H1 (cell line): ENCODE data around the gene SH3PXD2A. TPM values are rescaled to one million over a fixed set of nuclear protein-coding genes. Genes with fewer than 3 reads are reported as not detected.

Experiments used
- CTCF ChIA-PET: fragments of 300-600 bp; sonication (Branson Sonifier 250); formaldehyde crosslinking; loops from one replicate; lab custom pipeline; 2021; ENCODE audit not compliant: partially characterized antibody; lab: Charles Lee
- POLR2A ChIA-PET: fragments of 300-600 bp; sonication (Branson Sonifier 250); formaldehyde crosslinking; loops from one replicate; lab custom pipeline; 2021; ENCODE audit warnings: inconsistent platforms; ENCODE audit not compliant: partially characterized antibody; lab: Charles Lee
- DNase-seq, 2 experiments: peaks; one replicate each; pipeline versions ENCODE4 v3.0.0 to v3.0.0-alpha.2; 2010 to 2022; ENCODE audit warnings: low spot score in 2 of 2, low read depth in 1 of 2, mixed read lengths in 1 of 2
- FAIRE-seq: peaks from 2 replicates; lab custom pipeline; 2011; peaks lifted over from hg19 to GRCh38; lab: Jason Lieb, UNC
- H2AFZ ChIP-seq: 2 replicates; pipeline ENCODE4 v1.8.1; 2012; ENCODE audit warnings: low read length, inconsistent platforms
- H2AK5ac ChIP-seq: 2 replicates; pipeline ENCODE4 v1.6.1; 2013; ENCODE audit warnings: low read depth, low read length
- H2BK120ac ChIP-seq: replicated peaks from 2 replicates; pipeline ENCODE3; 2013; ENCODE audit warnings: low read depth, low read length, inconsistent platforms
- H2BK12ac ChIP-seq: 2 replicates; pipeline ENCODE4 v1.6.1; 2013; ENCODE audit warnings: low read depth, low read length
- H2BK15ac ChIP-seq: 2 replicates; pipeline ENCODE4 v1.6.1; 2013; ENCODE audit warnings: low read length
- H2BK20ac ChIP-seq: 2 replicates; pipeline ENCODE4 v1.6.1; 2013; ENCODE audit warnings: low read length
- H2BK5ac ChIP-seq: 2 replicates; pipeline ENCODE4 v1.6.1; 2013; ENCODE audit warnings: low read depth, low read length
- H3K14ac ChIP-seq: 2 replicates; pipeline ENCODE4 v1.6.1; 2013; ENCODE audit warnings: inconsistent platforms; ENCODE audit not compliant: insufficient read length
- H3K18ac ChIP-seq: 2 replicates; pipeline ENCODE4 v1.6.1; 2013; ENCODE audit warnings: low read length; ENCODE audit errors: extremely low read depth
- H3K23ac ChIP-seq: 2 replicates; pipeline ENCODE4 v1.6.1; 2013; ENCODE audit warnings: inconsistent platforms; ENCODE audit not compliant: insufficient read length
- H3K23me2 ChIP-seq: 2 replicates; pipeline ENCODE4 v1.6.1; 2013; ENCODE audit warnings: low read depth, low read length
- H3K27ac ChIP-seq: 2 replicates; pipeline ENCODE4 v1.6.1; 2011; ENCODE audit warnings: low read depth, low read length, inconsistent platforms
- H3K27me3 ChIP-seq, 4 experiments: replicated peaks in 1 of 4; 1 replicate in 1 of 4; 2 replicates in 3 of 4; pipeline versions ENCODE4 v1.6.1 to v1.8.1; 2011 to 2013; ENCODE audit warnings: low read length in 3 of 4, mild to moderate bottlenecking in 3 of 4, inconsistent platforms in 2 of 4, mixed read lengths in 2 of 4, moderate library complexity in 1 of 4; ENCODE audit not compliant: control insufficient read depth in 3 of 4, insufficient read depth in 3 of 4; ENCODE audit errors: extremely low read depth in 1 of 4
- H3K36me3 ChIP-seq, 4 experiments: 2 replicates each; pipeline versions ENCODE4 v1.6.1 to v1.8.1; 2011 to 2013; ENCODE audit warnings: mild to moderate bottlenecking in 4 of 4, low read length in 3 of 4, moderate library complexity in 2 of 4, control low read depth in 1 of 4, inconsistent platforms in 1 of 4; ENCODE audit not compliant: insufficient read depth in 4 of 4, control insufficient read depth in 2 of 4
- H3K4ac ChIP-seq: replicated peaks from 2 replicates; pipeline ENCODE3; 2013; ENCODE audit warnings: low read length, low read depth, mixed read lengths, inconsistent platforms; ENCODE audit not compliant: insufficient read length
- H3K4me1 ChIP-seq, 4 experiments: replicated peaks in 1 of 4; 1 replicate in 1 of 4; 2 replicates in 3 of 4; pipeline versions ENCODE4 v1.6.1 to v1.8.1; 2011 to 2013; ENCODE audit warnings: low read length in 3 of 4, inconsistent platforms in 2 of 4, mixed read lengths in 1 of 4; ENCODE audit not compliant: insufficient read depth in 4 of 4, control insufficient read depth in 3 of 4
- H3K4me2 ChIP-seq, 2 experiments: 2 replicates each; pipeline versions ENCODE4 v1.6.1 to v1.8.1; 2011 to 2013; ENCODE audit warnings: low read depth in 2 of 2, low read length in 2 of 2, control low read depth in 1 of 2, inconsistent platforms in 1 of 2, mild to moderate bottlenecking in 1 of 2; ENCODE audit not compliant: insufficient read depth in 1 of 2
- H3K4me3 ChIP-seq, 4 experiments: fragments of 200-600, 300-600 bp in 1 of 4; sonication (generic), shearing (Covaris generic), sonication (Bioruptor Twin) in 1 of 4; 2 replicates each; pipeline versions ENCODE4 v1.5.1 to v1.8.1; 2011 to 2016; ENCODE audit warnings: low read length in 4 of 4, low read depth in 3 of 4, control low read depth in 2 of 4, inconsistent platforms in 2 of 4, mild to moderate bottlenecking in 2 of 4, mixed read lengths in 1 of 4, moderate library complexity in 1 of 4; ENCODE audit not compliant: insufficient read depth in 2 of 4; ENCODE audit errors: extremely low read depth in 1 of 4
- H3K56ac ChIP-seq: replicated peaks from 2 replicates; pipeline ENCODE3; 2013; ENCODE audit warnings: low read depth, mild to moderate bottlenecking, mixed read lengths, low read length, inconsistent platforms; ENCODE audit not compliant: insufficient read length
- H3K79me1 ChIP-seq: 2 replicates; pipeline ENCODE4 v1.6.1; 2013; ENCODE audit warnings: low read depth, low read length, control low read depth
- H3K79me2 ChIP-seq, 2 experiments: 2 replicates each; pipeline versions ENCODE4 v1.6.1 to v1.8.1; 2012 to 2013; ENCODE audit warnings: low read length in 2 of 2, mild to moderate bottlenecking in 2 of 2, inconsistent platforms in 1 of 2; ENCODE audit not compliant: insufficient read depth in 2 of 2, control insufficient read depth in 1 of 2
- H3K9ac ChIP-seq, 4 experiments: replicated peaks in 1 of 4; 1 replicate in 1 of 4; 2 replicates in 3 of 4; pipeline versions ENCODE4 v1.6.1 to v1.8.1; 2011 to 2013; ENCODE audit warnings: low read depth in 3 of 4, low read length in 3 of 4, control low read depth in 2 of 4, mild to moderate bottlenecking in 2 of 4, moderate library complexity in 2 of 4, inconsistent platforms in 1 of 4; ENCODE audit errors: extremely low read depth in 1 of 4
- H3K9me3 ChIP-seq, 2 experiments: 2 replicates each; pipeline versions ENCODE4 v1.6.1 to v1.8.1; 2012 to 2013; ENCODE audit warnings: mild to moderate bottlenecking in 2 of 2, moderate library complexity in 2 of 2, control low read depth in 1 of 2, inconsistent platforms in 1 of 2, low read depth in 1 of 2, low read length in 1 of 2, mixed read lengths in 1 of 2; ENCODE audit not compliant: insufficient read depth in 2 of 2
- H4K20me1 ChIP-seq, 2 experiments: replicated peaks in 1 of 2; 2 replicates each; pipeline versions ENCODE3 to v1.8.1; 2011 to 2013; ENCODE audit warnings: inconsistent platforms in 2 of 2, low read length in 2 of 2, mild to moderate bottlenecking in 1 of 2; ENCODE audit not compliant: insufficient read depth in 2 of 2, control insufficient read depth in 1 of 2
- H4K5ac ChIP-seq: 2 replicates; pipeline ENCODE4 v1.6.1; 2013; ENCODE audit warnings: low read length, low read depth, mixed read lengths, inconsistent platforms; ENCODE audit not compliant: insufficient read length
- H4K8ac ChIP-seq: 2 replicates; pipeline ENCODE4 v1.8.0; 2013; ENCODE audit warnings: mild to moderate bottlenecking, moderate library complexity, low read length, inconsistent platforms; ENCODE audit not compliant: insufficient read depth; ENCODE audit errors: extremely low read depth
- H4K91ac ChIP-seq: replicated peaks from 2 replicates; pipeline ENCODE3; 2013; ENCODE audit warnings: low read length, mixed read lengths, inconsistent platforms; ENCODE audit not compliant: insufficient read length
- BRCA1 ChIP-seq: IDR thresholded peaks from 2 replicates; pipeline ENCODE4 v1.6.1; 2012; ENCODE audit warnings: low read depth, low read length, improper control_type of control experiment
- CTCF ChIP-seq, 3 experiments: IDR thresholded peaks; 1 replicate in 2 of 3; 2 replicates in 1 of 3; pipeline versions ENCODE4 v1.5.1 to v1.6.1; 2011; ENCODE audit warnings: low read length in 3 of 3, mild to moderate bottlenecking in 3 of 3, inconsistent platforms in 2 of 3, low read depth in 1 of 3, moderate library complexity in 1 of 3; ENCODE audit not compliant: insufficient read depth in 1 of 3; ENCODE audit errors: control extremely low read depth in 1 of 3
- EGR1 ChIP-seq: IDR thresholded peaks from 2 replicates; pipeline ENCODE4 v1.6.1; 2011; ENCODE audit warnings: low read depth, low read length, borderline replicate concordance
- FOSL1 ChIP-seq: IDR thresholded peaks from 2 replicates; pipeline ENCODE4 v1.6.1; 2011; ENCODE audit warnings: mild to moderate bottlenecking, low read depth, low read length, moderate library complexity; ENCODE audit not compliant: insufficient read depth
- GABPA ChIP-seq: IDR thresholded peaks from 2 replicates; pipeline ENCODE4 v1.6.1; 2011; ENCODE audit warnings: mild to moderate bottlenecking, low read length, moderate library complexity, borderline replicate concordance; ENCODE audit not compliant: insufficient read depth
- MAX ChIP-seq: IDR thresholded peaks from 2 replicates; pipeline ENCODE4 v1.6.1; 2012; ENCODE audit warnings: inconsistent platforms
- RXRA ChIP-seq: IDR thresholded peaks from 2 replicates; pipeline ENCODE4 v1.6.1; 2011; ENCODE audit warnings: low read depth, mild to moderate bottlenecking, low read length, moderate library complexity; ENCODE audit not compliant: insufficient read depth
- SAP30 ChIP-seq: fragments of 300-600 bp; sonication (generic); IDR thresholded peaks from 2 replicates; pipeline ENCODE4 v1.7.1; 2012; ENCODE audit warnings: low read length, moderate library complexity, mild to moderate bottlenecking, inconsistent platforms; ENCODE audit not compliant: insufficient read depth, insufficient replicate concordance
- SIRT6 ChIP-seq: IDR thresholded peaks from one replicate; pipeline ENCODE4 v1.7.1; 2012; ENCODE audit warnings: low read length, inconsistent platforms
- SRF ChIP-seq: IDR thresholded peaks from 2 replicates; pipeline ENCODE4 v1.6.1; 2011; ENCODE audit warnings: mild to moderate bottlenecking, low read depth, low read length, moderate library complexity
- TAF1 ChIP-seq: IDR thresholded peaks from 2 replicates; pipeline ENCODE4 v1.6.1; 2011; ENCODE audit warnings: mild to moderate bottlenecking, low read depth, low read length
- TCF12 ChIP-seq: IDR thresholded peaks from 2 replicates; pipeline ENCODE4 v1.6.1; 2011; ENCODE audit warnings: low read depth, mild to moderate bottlenecking, low read length
- WGBS, 2 experiments: shearing (Covaris generic) in 1 of 2; methylation state at CpG; one replicate each; pipeline versions ENCODE4 v1.1.6 to v1.1.7; 2013 to 2015; ENCODE audit warnings: low lambda C conversion rate in 2 of 2, mixed read lengths in 2 of 2, inconsistent platforms in 1 of 2, low coverage in 1 of 2, missing lambda C conversion rate in 1 of 2; ENCODE audit not compliant: insufficient replicate concordance in 2 of 2, insufficient coverage in 1 of 2, insufficient read length in 1 of 2; ENCODE audit errors: extremely low coverage in 1 of 2, missing lambda C conversion rate in 1 of 2; 5-methylcytosine and 5-hydroxymethylcytosine counted together
- polyA plus RNA-seq, 7 experiments: library from polyadenylated mRNA; depleted of rRNA in 3 of 7; stranded (reverse) in 5 of 7; unstranded in 2 of 7; fragments of >200 nt in 5 of 7; fragments of 200-250 nt in 2 of 7; gene quantifications; 1 replicate in 5 of 7; 2 replicates in 1 of 7; 4 replicates in 1 of 7; pipeline versions ENCODE4 v1.2.1 to v1.2.3, GENCODE V29; 2011 to 2013; ENCODE audit warnings: missing spikeins in 2 of 7, mixed read lengths in 2 of 7
- total RNA-seq: library from RNA; stranded (reverse); fragmentation: NEBNext Ultra II Directional; extraction: Animal tissue kit (Norgen Biotek cat#: 25700); gene quantifications from 2 replicates; pipeline ENCODE4 v1.2.1, GENCODE V29; 2021

SH3PXD2A gene
- total and polyA plus RNA-seq, 2 of the 8 experiments (the other 6 are each of a cell fraction or from before 2014, with no cell fraction given): 5.4 to 16.3 TPM

- Histone ChIP-seq H2AK5ac (no peak overlapping the region), H3K9ac (no peak overlapping the region), H3K4me3 (no peak overlapping the region), H3K23me2 (no peaks in the 10 kb centered on the region), H3K14ac (no peak overlapping the region), H2BK120ac (no peak overlapping the region), H3K27me3 (no peaks in the 10 kb centered on the region), H3K18ac (no peak overlapping the region), H2BK15ac (no peak overlapping the region), H4K91ac (no peak overlapping the region), H2AFZ (no peak overlapping the region), H3K9me3 (no peaks in the 10 kb centered on the region), H3K79me2 (no peaks in the 10 kb centered on the region), H2BK12ac (0 out of 2 replicates have a peak overlapping the region, but pooled peaks have one; percentile 27), H3K23ac (no peak overlapping the region), H4K20me1 (no peaks in the 10 kb centered on the region), H3K27ac (no peak overlapping the region), H3K4me2 (no peak overlapping the region), H3K4ac (no peak overlapping the region), H3K36me3 (no peaks in the 10 kb centered on the region), H3K56ac (no peak overlapping the region), H4K5ac (no peak overlapping the region), H3K79me1 (no peaks in the 10 kb centered on the region), H2BK20ac (no peak overlapping the region), H4K8ac (no peak overlapping the region), H3K4me1 (peaks cover 0 to 6% (median 3%) of the 10 kb centered on the region in 4 experiments; a peak in 6 of 7 replicates), H2BK5ac (no peak overlapping the region)
- POLR2A ChIA-PET: no interaction called here
- DNase-seq (no peak), FAIRE-seq (no peak)
- WGBS, 2 experiments: 94% methylated on average over 2 of the region's 2 CpGs; no CpG with 5 or more reads in 1 of the 2 experiments
- CTCF ChIA-PET: interaction anchor here (1.1 to 8.4 kb wide), 7 partner anchors 10 to 130 kb away, joined by 3 to 74 read pairs (median 5); partner anchors contain the start of gene SH3PXD2A
- TF ChIP-seq SIRT6 (no peak), MAX (no peak), CTCF (IDR thresholded peaks at IDR 0.05; ENCODE audit: control extremely low read depth in 1 of 3, insufficient read depth in 1 of 3, low read depth in 1 of 3, low read length in 3 of 3) (no peak), FOSL1 (no peak), RXRA (no peak), SAP30 (no peak), TCF12 (no peak), EGR1 (no peak), BRCA1 (no peak), TAF1 (no peak), SRF (no peak), GABPA (no peak)
Observed at GRCh38 chr10:103724771-103725170, 130.6 kb downstream of the SH3PXD2A start.
